GM12878 (cell line): Measurements from ENCODE around the gene HRH2. TPM values are rescaled to one million over a fixed set of nuclear protein-coding genes. Genes with fewer than 3 reads are reported as not detected.

Source experiments
- ATAC-seq: fragments of 200-7000 bp; cut with Tn5 transposase; 3 replicates; pipeline ENCODE4 v1.9.1; 2020; ENCODE audit warnings: mild to moderate bottlenecking, moderate library complexity
- BruUV-seq: library from RNA; stranded (reverse); fragments of 400-500 nt; replicated peaks from 2 replicates; lab custom pipeline; 2021; lab: Mats Ljungman, UMichigan
- CTCF ChIA-PET: fragments of 300-600 bp; sonication (Branson Sonifier 250); formaldehyde crosslinking; extraction: SDS; loops from one replicate; lab custom pipeline; 2021; ENCODE audit warnings: inconsistent platforms; lab: Yijun Ruan, JAX
- POLR2A ChIA-PET: fragments of 350-600 bp; formaldehyde crosslinking; extraction: SDS; loops from one replicate; lab custom pipeline; 2021; ENCODE audit warnings: inconsistent platforms; lab: Charles Lee
- RAD21 ChIA-PET: fragments of 300-600 bp; sonication (Branson Sonifier 250); formaldehyde crosslinking; loops from one replicate; lab custom pipeline; 2023; ENCODE audit warnings: antibody characterized with exemption; ENCODE audit not compliant: unreplicated experiment; lab: Charles Lee
- SMC1A ChIA-PET: fragments of 300-600 bp; sonication (Branson Sonifier 250); formaldehyde crosslinking; loops from one replicate; lab custom pipeline; 2023; ENCODE audit not compliant: unreplicated experiment, uncharacterized antibody; lab: Charles Lee
- DNase-seq: peaks from one replicate; pipeline ENCODE4 v3.0.0-alpha.2; 2011; ENCODE audit warnings: low read depth, low spot score
- FAIRE-seq: peaks from 3 replicates; lab custom pipeline; 2011; peaks lifted over from hg19 to GRCh38; lab: Jason Lieb, UNC
- H2AFZ ChIP-seq: 2 replicates; pipeline ENCODE4 v1.6.0; 2011; ENCODE audit warnings: low read depth, low read length, control low read depth; ENCODE audit not compliant: control insufficient read depth
- H3K27ac ChIP-seq: 2 replicates; pipeline ENCODE4 v1.5.1; 2011; ENCODE audit warnings: control low read depth; ENCODE audit not compliant: control insufficient read depth, insufficient read depth
- H3K27me3 ChIP-seq, 2 experiments: replicated peaks in 1 of 2; 2 replicates each; pipeline versions ENCODE4 v1.6.0 to v1.6.1; 2011; ENCODE audit warnings: low read length in 1 of 2; ENCODE audit not compliant: control insufficient read depth in 2 of 2, insufficient read depth in 2 of 2
- H3K36me3 ChIP-seq, 2 experiments: 2 replicates each; pipeline ENCODE4 v1.5.1; 2011; ENCODE audit warnings: low read length in 1 of 2; ENCODE audit not compliant: control insufficient read depth in 2 of 2, insufficient read depth in 2 of 2
- H3K4me1 ChIP-seq: 2 replicates; pipeline ENCODE4 v1.6.1; 2011; ENCODE audit warnings: mild to moderate bottlenecking, low read length, moderate library complexity, mixed read lengths; ENCODE audit not compliant: control insufficient read depth, insufficient read depth
- H3K4me2 ChIP-seq: 2 replicates; pipeline ENCODE4 v1.6.0; 2011; ENCODE audit warnings: control low read depth; ENCODE audit not compliant: control insufficient read depth, insufficient read depth
- H3K4me3 ChIP-seq: fragments of 200-600 bp; sonication (generic); 2 replicates; pipeline ENCODE4 v1.5.1; 2016
- H3K79me2 ChIP-seq: 2 replicates; pipeline ENCODE4 v1.6.0; 2011; ENCODE audit warnings: low read length; ENCODE audit not compliant: control insufficient read depth, insufficient read depth
- H3K9ac ChIP-seq: 2 replicates; pipeline ENCODE4 v1.8.0; 2011; ENCODE audit warnings: low read length, control low read depth, mixed read lengths; ENCODE audit not compliant: control insufficient read depth, insufficient read depth
- H3K9me3 ChIP-seq: replicated peaks from 3 replicates; pipeline ENCODE4 v1.5.1; 2011; ENCODE audit warnings: mild to moderate bottlenecking, low read length; ENCODE audit not compliant: control insufficient read depth, insufficient read depth
- H4K20me1 ChIP-seq: 2 replicates; pipeline ENCODE4 v1.6.0; 2011; ENCODE audit not compliant: control insufficient read depth, insufficient read depth
- ATF2 ChIP-seq: IDR thresholded peaks from 2 replicates; pipeline ENCODE4 v1.6.1; 2012; ENCODE audit warnings: low read length, inconsistent platforms
- E2F8 ChIP-seq: fragments of 450-650 bp; IDR thresholded peaks from 2 replicates; pipeline ENCODE4 v1.6.1; 2018; ENCODE audit warnings: mild to moderate bottlenecking, low read depth, moderate library complexity; ENCODE audit not compliant: partially characterized antibody
- IRF4 ChIP-seq: IDR thresholded peaks from 2 replicates; pipeline ENCODE4 v1.6.1; 2011; ENCODE audit warnings: low read depth, low read length
- JUNB ChIP-seq: IDR thresholded peaks from 2 replicates; pipeline ENCODE4 v1.6.1; 2016; ENCODE audit warnings: antibody characterized with exemption, mild to moderate bottlenecking
- MEF2B ChIP-seq: fragments of 450-650 bp; IDR thresholded peaks from 2 replicates; pipeline ENCODE4 v1.6.1; 2018; ENCODE audit warnings: mild to moderate bottlenecking, moderate library complexity; ENCODE audit not compliant: partially characterized antibody, poor library complexity, severe bottlenecking
- NFYB ChIP-seq: IDR thresholded peaks from 2 replicates; pipeline ENCODE4 v1.6.1; 2011; ENCODE audit warnings: low read depth, mild to moderate bottlenecking, low read length, improper control_type of control experiment, moderate library complexity; ENCODE audit not compliant: insufficient read depth
- ZBTB40 ChIP-seq: fragments of 450-650 bp; IDR thresholded peaks from 2 replicates; pipeline ENCODE4 v1.6.1; 2016; ENCODE audit warnings: mild to moderate bottlenecking, moderate library complexity, borderline replicate concordance
- WGBS: methylation state at CpG from one replicate; pipeline ENCODE4 v1.1.6; 2016; ENCODE audit warnings: low lambda C conversion rate; ENCODE audit not compliant: insufficient replicate concordance, insufficient coverage; ENCODE audit errors: missing lambda C conversion rate; 5-methylcytosine and 5-hydroxymethylcytosine counted together
- in situ Hi-C: fragments of 300-500 bp; cut with MboI; formaldehyde crosslinking; loops from 9 replicates; pipeline ENCODE4 v1.14.3; 2018; ENCODE audit warnings: mixed read lengths
- intact Hi-C: fragments of 100-400 bp; cut with micrococcal nuclease; formaldehyde crosslinking; loops from one replicate; pipeline ENCODE4 v1.14.2; 2022; ENCODE audit not compliant: unreplicated experiment
- polyA plus RNA-seq, 11 experiments: library from polyadenylated mRNA; depleted of rRNA in 4 of 11; unstranded in 6 of 11; stranded (reverse) in 5 of 11; fragments of >200 nt; fragmentation: Nextera tagmentation in 4 of 11; fragmentation: Illumina TruSeq in 1 of 11; extraction: Ambion mirVana in 4 of 11; extraction: Trizol in 1 of 11; gene quantifications; 1 replicate in 1 of 11; 2 replicates in 10 of 11; pipeline versions ENCODE4 v1.2.1 to v1.2.3, GENCODE V29; 2011 to 2016; ENCODE audit warnings: inconsistent platforms in 2 of 11, missing spikeins in 2 of 11, low read depth in 1 of 11
- total RNA-seq, 4 experiments: library from RNA; depleted of rRNA in 3 of 4; stranded (reverse); fragments of >200 nt in 3 of 4; fragmentation: Illumina TruSeq in 1 of 4; extraction: Trizol in 1 of 4; gene quantifications; 2 replicates each; pipeline versions ENCODE4 v1.2.1 to v1.2.3, GENCODE V29; 2013 to 2021

Gene HRH2
- total and polyA plus RNA-seq, 10 of the 15 experiments (the other 5 are each of a cell fraction or from before 2014, with no cell fraction given), result 0.01 to 0.05 (median 0.03) TPM; not detected in 7

GRCh38 chr5:175663186-175664184 lies 5.6 kb downstream of the HRH2 start:
- Histone ChIP-seq H3K4me1 (no peaks in the 10 kb centered on the region), H3K27me3 (peaks cover 5% of the 10 kb centered on the region in 2 experiments; a peak in 3 of 4 replicates), H3K9me3 (no peaks in the 10 kb centered on the region), H3K27ac (no peak overlapping the region), H3K9ac (no peak overlapping the region), H2AFZ (no peak overlapping the region), H3K4me3 (no peak overlapping the region), H3K4me2 (no peak overlapping the region), H3K36me3 (no peaks in the 10 kb centered on the region), H3K79me2 (no peaks in the 10 kb centered on the region), H4K20me1 (no peaks in the 10 kb centered on the region)
- WGBS, result 13% methylated on average over 15 of the region's 16 CpGs
- TF ChIP-seq IRF4 (no peak), JUNB (no peak), MEF2B (no peak), NFYB (no peak), ATF2 (no peak), ZBTB40 (no peak), E2F8 (no peak)
- FAIRE-seq (no peak), DNase-seq (no peak), ATAC-seq (no peak)
- CTCF ChIA-PET, result no interaction called here
- intact Hi-C loops (no loop called here), in situ Hi-C loops (no loop called here)
- POLR2A ChIA-PET, result no interaction called here
- RAD21 ChIA-PET, result no interaction called here
- no TSS peak for BruUV-seq
- SMC1A ChIA-PET, result no interaction called here
